ENCODE results near the gene EPB41L4B. TPM values are rescaled to one million over a fixed set of nuclear protein-coding genes. Genes with fewer than 3 reads are reported as not detected.

The EPB41L4B gene
- total RNA-seq, 2 donors from 2014 or later = 0.27 to 1.1 TPM

DNA sequence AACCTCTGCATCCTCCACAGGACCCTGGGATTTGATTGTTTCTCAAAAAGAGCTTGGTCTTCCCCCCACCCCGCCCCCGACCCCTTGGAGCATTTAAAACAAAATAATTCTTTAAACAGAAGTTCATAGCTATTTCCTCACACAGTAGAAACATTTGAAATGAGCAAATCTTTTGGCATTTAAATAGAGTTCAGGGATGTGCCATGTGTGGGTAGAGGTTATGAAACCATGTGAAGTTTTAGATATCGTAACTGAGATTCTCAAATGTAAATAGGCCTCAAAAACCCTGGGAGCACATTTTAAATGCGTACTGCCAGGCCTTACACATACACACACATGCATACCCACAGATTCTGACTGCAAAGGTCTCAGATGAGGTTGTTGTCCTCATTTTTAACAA, 66.5 kb downstream of the EPB41L4B start:
- no peak for TF ChIP-seq CTCF (IDR thresholded peaks at IDR 0.05)
- Histone ChIP-seq H3K4me1 (ENCODE audit: control insufficient read depth in 1 of 2, low read depth in 2 of 2) (peaks cover 10 to 35% of the 10 kb centered on the region in 2 donors), H3K4me3 (peak overlapping the region; percentile 1), H3K9me3 (no peaks in the 10 kb centered on the region), H3K36me3 (no peaks in the 10 kb centered on the region), H3K27me3 (replicated peaks; ENCODE audit: insufficient read depth) (no peaks in the 10 kb centered on the region), H3K27ac (peak overlapping the region; percentile 50 to 82)
- ATAC-seq (ENCODE audit: insufficient number of reproducible peaks, low FRiP score, low read depth) (no peak), DNase-seq (ENCODE audit: low spot score) (no peak)

DNA sequence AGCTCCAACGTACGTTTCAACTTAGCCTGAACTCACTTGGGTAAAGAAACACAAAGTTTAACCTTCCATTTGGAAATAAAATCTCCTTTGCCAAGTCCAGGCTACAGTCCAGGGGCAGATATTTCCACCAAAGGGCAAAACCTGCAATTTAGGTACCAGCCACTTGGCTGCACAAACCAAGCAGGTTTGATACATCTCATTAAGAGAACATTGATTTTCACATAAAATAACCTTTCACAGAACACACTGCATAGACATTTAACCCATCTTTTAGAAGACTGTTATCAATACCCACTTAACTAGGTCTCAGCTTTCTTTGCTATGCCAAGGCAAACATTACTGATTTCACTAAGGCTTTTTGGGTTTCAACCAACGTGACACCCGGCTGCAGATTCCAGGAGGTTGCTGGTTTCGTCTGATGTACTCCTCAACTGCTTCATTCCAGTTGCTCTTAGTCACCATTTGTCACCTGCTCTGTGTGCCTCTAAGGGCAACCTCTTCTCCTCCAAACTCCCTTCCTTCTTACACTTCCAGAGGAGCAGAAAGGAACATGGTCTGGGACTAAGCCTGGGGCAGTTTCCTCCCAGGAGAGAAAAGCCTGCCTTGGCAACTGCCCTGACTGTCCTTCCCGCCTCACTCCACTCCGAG, 67.1 kb downstream of the EPB41L4B start:
- TF ChIP-seq CTCF (IDR thresholded peaks at IDR 0.05) = no peak
- Histone ChIP-seq H3K36me3 (no peaks in the 10 kb centered on the region), H3K9me3 (no peaks in the 10 kb centered on the region), H3K4me1 (ENCODE audit: control insufficient read depth in 1 of 2, low read depth in 2 of 2) (peaks cover 10 to 35% of the 10 kb centered on the region in 2 donors), H3K27me3 (replicated peaks; ENCODE audit: insufficient read depth) (no peaks in the 10 kb centered on the region), H3K4me3 (peak overlapping the region; percentile 1), H3K27ac (peak overlapping the region; percentile 50 to 82)
- DNase-seq (ENCODE audit: low spot score) = no peak
- ATAC-seq (ENCODE audit: insufficient number of reproducible peaks, low FRiP score, low read depth) = no peak

GRCh38 chr9:109253241-109253636, 67.6 kb downstream of the EPB41L4B start:
- ATAC-seq (ENCODE audit: insufficient number of reproducible peaks, low FRiP score, low read depth) (no peak), DNase-seq (ENCODE audit: low spot score) (no peak)
- H3K27ac ChIP-seq = peak overlapping the region; percentile 50 to 82
- H3K9me3 ChIP-seq = no peaks in the 10 kb centered on the region
- no peak for TF ChIP-seq CTCF (IDR thresholded peaks at IDR 0.05)
- H3K4me3 ChIP-seq = no peak overlapping the region
- H3K4me1 ChIP-seq (ENCODE audit: control insufficient read depth in 1 of 2, low read depth in 2 of 2) = peaks cover 10 to 35% of the 10 kb centered on the region in 2 donors
- no peaks in the 10 kb centered on the region for H3K36me3 ChIP-seq
- no peaks in the 10 kb centered on the region for H3K27me3 ChIP-seq (replicated peaks; ENCODE audit: insufficient read depth)

- Histone ChIP-seq H3K27me3 (replicated peaks; ENCODE audit: insufficient read depth) (no peaks in the 10 kb centered on the region), H3K36me3 (no peaks in the 10 kb centered on the region), H3K4me1 (ENCODE audit: control insufficient read depth in 1 of 2, low read depth in 2 of 2) (peaks cover 10 to 35% of the 10 kb centered on the region in 2 donors), H3K4me3 (no peak overlapping the region), H3K9me3 (no peaks in the 10 kb centered on the region), H3K27ac (no peak overlapping the region)
- TF ChIP-seq CTCF (IDR thresholded peaks at IDR 0.05) = no peak
- ATAC-seq (ENCODE audit: insufficient number of reproducible peaks, low FRiP score, low read depth) (no peak), DNase-seq (ENCODE audit: low spot score) (no peak)
These were observed 68.6 kb downstream of the EPB41L4B start for GRCh38 chr9:109252291-109252690.

DNA sequence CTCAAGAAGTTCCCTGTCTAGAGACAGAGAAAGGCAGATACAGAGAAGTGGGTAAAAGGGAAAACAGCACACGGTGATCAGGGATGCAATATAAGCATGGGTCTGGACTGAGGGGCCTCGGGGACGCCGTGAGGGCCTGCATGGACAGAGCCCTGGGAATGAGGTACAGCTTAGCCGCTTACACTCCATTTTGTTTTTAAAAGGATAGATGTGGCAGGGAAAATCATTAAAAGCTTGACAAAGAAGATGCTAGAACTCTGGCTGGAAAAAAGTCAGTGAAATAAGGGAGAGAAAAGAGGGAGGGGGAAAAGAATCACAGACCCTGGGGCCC, 69.1 kb downstream of the EPB41L4B start:
- no peak for ATAC-seq (ENCODE audit: insufficient number of reproducible peaks, low FRiP score, low read depth)
- H3K4me3 ChIP-seq = no peak overlapping the region
- no peaks in the 10 kb centered on the region for H3K27me3 ChIP-seq (replicated peaks; ENCODE audit: insufficient read depth)
- peaks cover 10 to 35% of the 10 kb centered on the region in 2 donors for H3K4me1 ChIP-seq (ENCODE audit: control insufficient read depth in 1 of 2, low read depth in 2 of 2)
- no peak for TF ChIP-seq CTCF (IDR thresholded peaks at IDR 0.05)
- no peaks in the 10 kb centered on the region for H3K9me3 ChIP-seq
- DNase-seq (ENCODE audit: low spot score) = no peak
- no peak overlapping the region for H3K27ac ChIP-seq
- H3K36me3 ChIP-seq = no peaks in the 10 kb centered on the region

Data from thoracic aorta (tissue), 2 donors.